Measurements from ENCODE around the gene TCEA2.

TCEA2 gene

DNA sequence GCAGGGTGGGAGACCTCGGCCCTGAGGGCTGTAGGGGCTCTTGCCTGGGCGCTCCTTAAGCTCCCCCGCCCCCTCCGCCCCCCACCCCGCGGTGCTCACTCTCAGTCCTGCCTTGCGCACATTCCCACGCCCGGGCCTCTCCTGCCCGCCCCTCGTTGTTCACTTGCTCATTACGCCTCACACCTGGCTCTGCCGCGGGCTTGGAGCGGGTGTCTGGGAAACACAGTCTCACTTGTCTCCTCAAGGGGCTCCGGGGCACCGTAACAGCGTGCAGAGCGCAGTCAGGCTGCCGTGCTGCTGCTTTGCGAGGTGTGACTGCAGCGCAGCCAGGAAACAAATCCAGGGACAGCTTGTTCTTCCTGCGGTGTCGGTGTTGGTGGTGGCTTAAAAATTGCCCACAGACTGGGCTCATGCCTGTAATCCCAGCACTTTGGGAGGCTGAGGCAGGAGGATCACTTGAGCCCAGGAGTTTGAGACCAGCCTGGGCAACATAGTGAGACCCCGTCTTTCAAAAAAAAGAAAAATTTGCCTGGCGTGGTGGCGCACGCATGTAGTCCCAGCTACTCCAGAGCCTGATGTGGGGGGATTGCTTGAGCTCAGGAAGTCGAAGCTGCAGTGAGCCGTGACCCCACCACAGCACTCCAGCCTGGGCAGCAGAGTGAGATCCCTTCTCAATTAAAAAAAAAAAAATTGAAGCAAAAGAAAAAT is 39.8 kb downstream of the TCEA2 start:
- DNase-seq (ENCODE audit: extremely low read depth, low read depth): no peak
- TF ChIP-seq, protein P1, sequence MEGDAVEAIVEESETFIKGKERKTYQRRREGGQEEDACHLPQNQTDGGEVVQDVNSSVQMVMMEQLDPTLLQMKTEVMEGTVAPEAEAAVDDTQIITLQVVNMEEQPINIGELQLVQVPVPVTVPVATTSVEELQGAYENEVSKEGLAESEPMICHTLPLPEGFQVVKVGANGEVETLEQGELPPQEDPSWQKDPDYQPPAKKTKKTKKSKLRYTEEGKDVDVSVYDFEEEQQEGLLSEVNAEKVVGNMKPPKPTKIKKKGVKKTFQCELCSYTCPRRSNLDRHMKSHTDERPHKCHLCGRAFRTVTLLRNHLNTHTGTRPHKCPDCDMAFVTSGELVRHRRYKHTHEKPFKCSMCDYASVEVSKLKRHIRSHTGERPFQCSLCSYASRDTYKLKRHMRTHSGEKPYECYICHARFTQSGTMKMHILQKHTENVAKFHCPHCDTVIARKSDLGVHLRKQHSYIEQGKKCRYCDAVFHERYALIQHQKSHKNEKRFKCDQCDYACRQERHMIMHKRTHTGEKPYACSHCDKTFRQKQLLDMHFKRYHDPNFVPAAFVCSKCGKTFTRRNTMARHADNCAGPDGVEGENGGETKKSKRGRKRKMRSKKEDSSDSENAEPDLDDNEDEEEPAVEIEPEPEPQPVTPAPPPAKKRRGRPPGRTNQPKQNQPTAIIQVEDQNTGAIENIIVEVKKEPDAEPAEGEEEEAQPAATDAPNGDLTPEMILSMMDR (IDR thresholded peaks at IDR 0.05; ENCODE audit: low read depth, low read length): no peak

- no peak for DNase-seq (ENCODE audit: extremely low read depth, low read depth)
- TF ChIP-seq, protein P1 (IDR thresholded peaks at IDR 0.05; ENCODE audit: low read depth, low read length): no peak
Observed at GRCh38 chr20:64103871-64104666, 41.1 kb downstream of the TCEA2 start.

GRCh38 chr20:64104667-64105451 is 41.9 kb downstream of the TCEA2 start:
- no peak for DNase-seq (ENCODE audit: extremely low read depth, low read depth)
- TF ChIP-seq, protein P1 (IDR thresholded peaks at IDR 0.05; ENCODE audit: low read depth, low read length): no peak

- DNase-seq (ENCODE audit: extremely low read depth, low read depth): no peak
- TF ChIP-seq, protein P1 (IDR thresholded peaks at IDR 0.05; ENCODE audit: low read depth, low read length): no peak
Observed at GRCh38 chr20:64105846-64106434, 42.9 kb downstream of the TCEA2 start.

GRCh38 chr20:64106435-64106961 is 43.5 kb downstream of the TCEA2 start:
- TF ChIP-seq, protein P1 (IDR thresholded peaks at IDR 0.05; ENCODE audit: low read depth, low read length): no peak
- no peak for DNase-seq (ENCODE audit: extremely low read depth, low read depth)

GRCh38 chr20:64106981-64107735 is 44.2 kb downstream of the TCEA2 start, which contains the start of gene NPBWR2:
Gene NPBWR2, minus strand, starts transcription at chr20:64107565. Its CDS starts 734 bp downstream, at chr20:64106831.
- no peak for DNase-seq (ENCODE audit: extremely low read depth, low read depth)

More at GRCh38 chr20:64106981-64107735, 44.2 kb downstream of the TCEA2 start, which contains the start of gene NPBWR2:
- TF ChIP-seq, protein P1 (IDR thresholded peaks at IDR 0.05; ENCODE audit: low read depth, low read length): no peak
